ENCODE data around the gene BRAT1. TPM values are rescaled to one million over a fixed set of nuclear protein-coding genes. Genes with fewer than 3 reads are reported as not detected.
A peak's percentile ranks its signal among the peaks of the same experiment; 100 is the strongest.

BRAT1 gene
- total and polyA plus RNA-seq, 5 donors from 2014 or later, result 21.4 to 36.6 (median 31.3) TPM

- Mint-ChIP-seq H3K9me3 (peaks cover 0 to 1% (median 0%) of the 10 kb centered on the region in 7 donors), H3K36me3 (peaks cover 3% of the 10 kb centered on the region), H3K27ac (no peak overlapping the region), H3K4me1 (peaks cover 0 to 18% (median 16%) of the 10 kb centered on the region in 4 donors), H3K4me3 (peak overlapping the region in 1 of 4 donors; percentile 15), H3K27me3 (no peaks in the 10 kb centered on the region)
- no peak overlapping the region for H3K4me3 ChIP-seq (ENCODE audit: low read depth, low read length)
- H3K27me3 ChIP-seq (ENCODE audit: control insufficient read depth, insufficient read depth, low read length), result no peaks in the 10 kb centered on the region
- DNase-seq, result no peak
- no peaks in the 10 kb centered on the region for H3K9me3 ChIP-seq (ENCODE audit: control insufficient read depth in 2 of 2, low read length in 2 of 2)
- no peak for ATAC-seq (ENCODE audit: low read depth in 2 of 2)
- H3K36me3 ChIP-seq (ENCODE audit: control insufficient read depth, insufficient read depth, low read length), result peaks cover 2% of the 10 kb centered on the region
- no peak overlapping the region for H3K27ac ChIP-seq (ENCODE audit: insufficient read depth, low read length, poor library complexity, severe bottlenecking)
- H3K4me1 ChIP-seq (ENCODE audit: control insufficient read depth, insufficient read depth, low read length, poor library complexity, severe bottlenecking), result peaks cover 53% of the 10 kb centered on the region
Observed at GRCh38 chr7:2516194-2516555, 39.1 kb downstream of the BRAT1 start.

GRCh38 chr7:2515424-2516193, 39.7 kb downstream of the BRAT1 start:
- peaks cover 0 to 22% (median 19%) of the 10 kb centered on the region in 4 donors for H3K4me1 Mint-ChIP-seq
- H3K36me3 ChIP-seq (ENCODE audit: control insufficient read depth, insufficient read depth, low read length), result peaks cover 2% of the 10 kb centered on the region
- peak overlapping the region in 1 of 4 donors; percentile 58 for H3K4me3 Mint-ChIP-seq
- ATAC-seq (ENCODE audit: low read depth in 2 of 2), result no peak
- no peaks in the 10 kb centered on the region for H3K9me3 Mint-ChIP-seq
- H3K27ac Mint-ChIP-seq, result no peak overlapping the region
- no peak for DNase-seq
- no peak overlapping the region for H3K27ac ChIP-seq (ENCODE audit: insufficient read depth, low read length, poor library complexity, severe bottlenecking)
- no peaks in the 10 kb centered on the region for H3K27me3 ChIP-seq (ENCODE audit: control insufficient read depth, insufficient read depth, low read length)
- H3K27me3 Mint-ChIP-seq, result no peaks in the 10 kb centered on the region
- no peaks in the 10 kb centered on the region for H3K9me3 ChIP-seq (ENCODE audit: control insufficient read depth in 2 of 2, low read length in 2 of 2)
- peaks cover under 1% of the 10 kb centered on the region for H3K36me3 Mint-ChIP-seq
- H3K4me1 ChIP-seq (ENCODE audit: control insufficient read depth, insufficient read depth, low read length, poor library complexity, severe bottlenecking), result peaks cover 57% of the 10 kb centered on the region
- no peak overlapping the region for H3K4me3 ChIP-seq (ENCODE audit: low read depth, low read length)

GRCh38 chr7:2514473-2515423, 40.6 kb downstream of the BRAT1 start:
- H3K4me3 ChIP-seq (ENCODE audit: low read depth, low read length), result no peak overlapping the region
- Mint-ChIP-seq H3K4me3 (no peak overlapping the region), H3K36me3 (no peaks in the 10 kb centered on the region)

GRCh38 chr7:2513702-2514101, 41.6 kb downstream of the BRAT1 start:
- peak overlapping the region; percentile 98 for H3K27ac ChIP-seq (ENCODE audit: insufficient read depth, low read length, poor library complexity, severe bottlenecking)
- H3K4me1 ChIP-seq (ENCODE audit: control insufficient read depth, insufficient read depth, low read length, poor library complexity, severe bottlenecking), result peaks cover 70% of the 10 kb centered on the region
- DNase-seq (no peak), ATAC-seq (ENCODE audit: low read depth in 2 of 2) (no peak)
- Mint-ChIP-seq H3K27ac (peak overlapping the region; percentile 94 to 98 (median 97)), H3K27me3 (peaks cover 2% of the 10 kb centered on the region), H3K36me3 (no peaks in the 10 kb centered on the region), H3K9me3 (no peaks in the 10 kb centered on the region), H3K4me3 (peak overlapping the region in 1 of 4 donors; percentile 43), H3K4me1 (peaks cover 0 to 41% (median 28%) of the 10 kb centered on the region in 4 donors)
- no peaks in the 10 kb centered on the region for H3K36me3 ChIP-seq (ENCODE audit: control insufficient read depth, insufficient read depth, low read length)
- H3K27me3 ChIP-seq (ENCODE audit: control insufficient read depth, insufficient read depth, low read length), result no peaks in the 10 kb centered on the region
- H3K4me3 ChIP-seq (ENCODE audit: low read depth, low read length), result no peak overlapping the region
- no peaks in the 10 kb centered on the region for H3K9me3 ChIP-seq (ENCODE audit: control insufficient read depth in 2 of 2, low read length in 2 of 2)

More at GRCh38 chr7:2514473-2515423, 40.6 kb downstream of the BRAT1 start:
- H3K4me1 ChIP-seq (ENCODE audit: control insufficient read depth, insufficient read depth, low read length, poor library complexity, severe bottlenecking), result peaks cover 66% of the 10 kb centered on the region
- H3K27me3 ChIP-seq (ENCODE audit: control insufficient read depth, insufficient read depth, low read length), result no peaks in the 10 kb centered on the region
- no peak for DNase-seq
- ATAC-seq (ENCODE audit: low read depth in 2 of 2), result no peak
- H3K9me3 Mint-ChIP-seq, result no peaks in the 10 kb centered on the region
- no peaks in the 10 kb centered on the region for H3K36me3 ChIP-seq (ENCODE audit: control insufficient read depth, insufficient read depth, low read length)
- H3K27ac Mint-ChIP-seq, result no peak overlapping the region
- no peaks in the 10 kb centered on the region for H3K9me3 ChIP-seq (ENCODE audit: control insufficient read depth in 2 of 2, low read length in 2 of 2)
- H3K27ac ChIP-seq (ENCODE audit: insufficient read depth, low read length, poor library complexity, severe bottlenecking), result no peak overlapping the region
- peaks cover 0 to 31% (median 24%) of the 10 kb centered on the region in 4 donors for H3K4me1 Mint-ChIP-seq
- H3K27me3 Mint-ChIP-seq, result no peaks in the 10 kb centered on the region

GRCh38 chr7:2512713-2513112, 42.6 kb downstream of the BRAT1 start:
- no peaks in the 10 kb centered on the region for H3K36me3 ChIP-seq (ENCODE audit: control insufficient read depth, insufficient read depth, low read length)
- H3K4me1 Mint-ChIP-seq, result peaks cover 0 to 43% (median 28%) of the 10 kb centered on the region in 4 donors
- no peak for DNase-seq

GRCh38 chr7:2512179-2512661, 43.1 kb downstream of the BRAT1 start:
- Histone ChIP-seq H3K4me3 (ENCODE audit: low read depth, low read length) (peak overlapping the region; percentile 32), H3K27ac (ENCODE audit: insufficient read depth, low read length, poor library complexity, severe bottlenecking) (peak overlapping the region; percentile 98), H3K9me3 (ENCODE audit: control insufficient read depth in 2 of 2, low read length in 2 of 2) (no peaks in the 10 kb centered on the region), H3K4me1 (ENCODE audit: control insufficient read depth, insufficient read depth, low read length, poor library complexity, severe bottlenecking) (peaks cover 70% of the 10 kb centered on the region), H3K36me3 (ENCODE audit: control insufficient read depth, insufficient read depth, low read length) (no peaks in the 10 kb centered on the region), H3K27me3 (ENCODE audit: control insufficient read depth, insufficient read depth, low read length) (no peaks in the 10 kb centered on the region)
- Mint-ChIP-seq H3K36me3 (no peaks in the 10 kb centered on the region), H3K9me3 (no peaks in the 10 kb centered on the region), H3K27ac (peak overlapping the region; percentile 94 to 98 (median 97)), H3K4me3 (peak overlapping the region in 3 of 4 donors; percentile 84 to 96 (median 88)), H3K27me3 (peaks cover 4% of the 10 kb centered on the region), H3K4me1 (peaks cover 0 to 42% (median 27%) of the 10 kb centered on the region in 4 donors)
- ATAC-seq (ENCODE audit: low read depth in 2 of 2), result no peak
- peak in 2 of 3 donors; percentile 30 to 43 for DNase-seq

More at GRCh38 chr7:2512713-2513112, 42.6 kb downstream of the BRAT1 start:
- H3K9me3 Mint-ChIP-seq, result no peaks in the 10 kb centered on the region
- Histone ChIP-seq H3K9me3 (ENCODE audit: control insufficient read depth in 2 of 2, low read length in 2 of 2) (no peaks in the 10 kb centered on the region), H3K27me3 (ENCODE audit: control insufficient read depth, insufficient read depth, low read length) (no peaks in the 10 kb centered on the region), H3K4me3 (ENCODE audit: low read depth, low read length) (peak overlapping the region; percentile 19), H3K4me1 (ENCODE audit: control insufficient read depth, insufficient read depth, low read length, poor library complexity, severe bottlenecking) (peaks cover 70% of the 10 kb centered on the region), H3K27ac (ENCODE audit: insufficient read depth, low read length, poor library complexity, severe bottlenecking) (peak overlapping the region; percentile 98)
- peaks cover 4% of the 10 kb centered on the region for H3K27me3 Mint-ChIP-seq
- no peaks in the 10 kb centered on the region for H3K36me3 Mint-ChIP-seq
- ATAC-seq (ENCODE audit: low read depth in 2 of 2), result no peak
- H3K27ac Mint-ChIP-seq, result peak overlapping the region; percentile 94 to 98 (median 97)
- peak overlapping the region in 3 of 4 donors; percentile 84 to 96 (median 88) for H3K4me3 Mint-ChIP-seq

GRCh38 chr7:2511769-2512168, 43.6 kb downstream of the BRAT1 start:
- Mint-ChIP-seq H3K27ac (peak overlapping the region; percentile 94 to 98 (median 97)), H3K36me3 (no peaks in the 10 kb centered on the region), H3K4me3 (peak overlapping the region in 3 of 4 donors; percentile 84 to 95 (median 88)), H3K9me3 (no peaks in the 10 kb centered on the region), H3K4me1 (peaks cover 0 to 42% (median 26%) of the 10 kb centered on the region in 4 donors), H3K27me3 (peaks cover 4% of the 10 kb centered on the region)
- Histone ChIP-seq H3K27ac (ENCODE audit: insufficient read depth, low read length, poor library complexity, severe bottlenecking) (peak overlapping the region; percentile 98), H3K4me3 (ENCODE audit: low read depth, low read length) (peak overlapping the region; percentile 32), H3K4me1 (ENCODE audit: control insufficient read depth, insufficient read depth, low read length, poor library complexity, severe bottlenecking) (peaks cover 70% of the 10 kb centered on the region), H3K36me3 (ENCODE audit: control insufficient read depth, insufficient read depth, low read length) (no peaks in the 10 kb centered on the region), H3K9me3 (ENCODE audit: control insufficient read depth in 2 of 2, low read length in 2 of 2) (no peaks in the 10 kb centered on the region), H3K27me3 (ENCODE audit: control insufficient read depth, insufficient read depth, low read length) (no peaks in the 10 kb centered on the region)
- DNase-seq (no peak), ATAC-seq (ENCODE audit: low read depth in 2 of 2) (no peak)
